ENCODE results near the gene MME.

- no peak for TF ChIP-seq POLR2AphosphoS5 (IDR thresholded peaks at IDR 0.05; ENCODE audit: low read depth, low read length)
- no peak for TF ChIP-seq SIN3A (IDR thresholded peaks at IDR 0.05; ENCODE audit: borderline replicate concordance, insufficient read depth, low read length)
Observed at GRCh38 chr3:155169197-155169596, 89.1 kb downstream of the MME start.

Data from PFSK-1 (cell line).